Measurements from ENCODE around the gene FKBP2.

GRCh38 chr11:64208086-64208795, 32.7 kb upstream of the FKBP2 start:
- TF ChIP-seq, protein P1, sequence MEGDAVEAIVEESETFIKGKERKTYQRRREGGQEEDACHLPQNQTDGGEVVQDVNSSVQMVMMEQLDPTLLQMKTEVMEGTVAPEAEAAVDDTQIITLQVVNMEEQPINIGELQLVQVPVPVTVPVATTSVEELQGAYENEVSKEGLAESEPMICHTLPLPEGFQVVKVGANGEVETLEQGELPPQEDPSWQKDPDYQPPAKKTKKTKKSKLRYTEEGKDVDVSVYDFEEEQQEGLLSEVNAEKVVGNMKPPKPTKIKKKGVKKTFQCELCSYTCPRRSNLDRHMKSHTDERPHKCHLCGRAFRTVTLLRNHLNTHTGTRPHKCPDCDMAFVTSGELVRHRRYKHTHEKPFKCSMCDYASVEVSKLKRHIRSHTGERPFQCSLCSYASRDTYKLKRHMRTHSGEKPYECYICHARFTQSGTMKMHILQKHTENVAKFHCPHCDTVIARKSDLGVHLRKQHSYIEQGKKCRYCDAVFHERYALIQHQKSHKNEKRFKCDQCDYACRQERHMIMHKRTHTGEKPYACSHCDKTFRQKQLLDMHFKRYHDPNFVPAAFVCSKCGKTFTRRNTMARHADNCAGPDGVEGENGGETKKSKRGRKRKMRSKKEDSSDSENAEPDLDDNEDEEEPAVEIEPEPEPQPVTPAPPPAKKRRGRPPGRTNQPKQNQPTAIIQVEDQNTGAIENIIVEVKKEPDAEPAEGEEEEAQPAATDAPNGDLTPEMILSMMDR (conservative IDR thresholded peaks at IDR 0.05; ENCODE audit: low read length) = no peak
- no peak for TF ChIP-seq EZH2phosphoT487 (IDR thresholded peaks at IDR 0.05; ENCODE audit: borderline replicate concordance)
